ENCODE data around the gene HOXD9.

The HOXD9 gene

DNA sequence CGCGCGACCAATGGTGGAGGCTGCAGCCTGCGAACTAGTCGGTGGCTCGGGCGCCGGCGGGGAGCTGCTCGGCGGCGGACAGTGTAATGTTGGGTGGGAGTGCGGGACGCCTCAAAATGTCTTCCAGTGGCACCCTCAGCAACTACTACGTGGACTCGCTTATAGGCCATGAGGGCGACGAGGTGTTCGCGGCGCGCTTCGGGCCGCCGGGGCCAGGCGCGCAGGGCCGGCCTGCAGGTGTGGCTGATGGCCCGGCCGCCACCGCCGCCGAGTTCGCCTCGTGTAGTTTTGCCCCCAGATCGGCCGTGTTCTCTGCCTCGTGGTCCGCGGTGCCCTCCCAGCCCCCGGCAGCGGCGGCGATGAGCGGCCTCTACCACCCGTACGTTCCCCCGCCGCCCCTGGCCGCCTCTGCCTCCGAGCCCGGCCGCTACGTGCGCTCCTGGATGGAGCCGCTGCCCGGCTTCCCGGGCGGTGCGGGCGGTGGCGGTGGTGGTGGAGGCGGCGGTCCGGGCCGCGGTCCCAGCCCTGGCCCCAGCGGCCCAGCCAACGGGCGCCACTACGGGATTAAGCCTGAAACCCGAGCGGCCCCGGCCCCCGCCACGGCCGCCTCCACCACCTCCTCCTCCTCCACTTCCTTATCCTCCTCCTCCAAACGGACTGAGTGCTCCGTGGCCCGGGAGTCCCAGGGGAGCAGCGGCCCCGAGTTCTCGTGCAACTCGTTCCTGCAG lies at the start of gene HOXD9:
HOXD9 (plus strand) TSS at position 37 of the 728 bp plus-strand sequence; CDS start at position 87, 50 bp downstream.
- DNase-seq (ENCODE audit: insufficient read length, low spot score) (no peak), FAIRE-seq (no peak)

DNA sequence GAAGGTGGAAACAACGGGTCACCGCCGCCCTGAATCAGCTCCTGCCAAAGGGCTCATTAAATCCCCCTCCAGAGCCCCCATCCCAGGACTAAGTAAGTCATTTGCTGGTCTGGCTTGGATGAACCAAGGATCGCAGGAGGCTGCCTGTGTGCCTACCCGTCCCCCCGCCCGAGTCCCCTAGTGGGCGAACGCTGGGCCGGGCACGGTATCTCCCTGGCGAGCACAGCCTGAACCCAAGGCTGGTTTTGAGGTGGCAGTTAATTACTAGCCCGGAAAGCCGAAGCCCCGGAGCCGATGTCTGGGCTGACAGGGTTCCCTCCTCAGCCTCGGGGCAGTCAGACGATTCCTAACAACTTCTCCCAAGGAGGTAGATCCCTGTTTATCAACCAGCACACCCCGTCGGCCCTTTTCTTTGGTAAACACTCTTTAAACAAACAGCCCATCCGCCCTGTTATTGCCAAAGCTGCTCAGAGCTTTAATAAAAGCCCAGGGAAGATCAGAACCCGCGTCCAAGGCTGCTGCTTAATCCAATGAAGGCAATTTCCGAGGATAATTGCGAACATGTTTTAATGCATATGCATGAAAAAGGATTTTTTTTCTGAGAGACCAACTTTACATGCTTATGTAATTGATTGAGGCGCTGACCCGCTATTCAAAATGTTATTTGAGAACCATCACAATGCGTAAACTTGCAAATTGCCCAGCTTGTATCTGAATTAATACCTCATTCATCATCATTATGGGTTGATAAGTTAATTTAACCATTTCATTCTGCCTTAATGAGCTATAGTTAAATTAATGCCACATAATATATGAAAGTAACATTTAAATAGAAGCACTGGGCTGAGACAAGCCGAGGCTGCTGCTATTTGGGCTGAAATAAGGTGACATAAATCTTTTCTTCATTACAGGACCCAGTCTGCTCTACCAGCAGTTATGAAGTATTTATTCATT lies 49.3 kb upstream of the HOXD9 start:
- DNase-seq (ENCODE audit: insufficient read length, low spot score), result no peak
- no peak for FAIRE-seq

- FAIRE-seq (no peak), DNase-seq (ENCODE audit: insufficient read length, low spot score) (no peak)
Observed at GRCh38 chr2:176074919-176075425, 47.5 kb upstream of the HOXD9 start.

DNA sequence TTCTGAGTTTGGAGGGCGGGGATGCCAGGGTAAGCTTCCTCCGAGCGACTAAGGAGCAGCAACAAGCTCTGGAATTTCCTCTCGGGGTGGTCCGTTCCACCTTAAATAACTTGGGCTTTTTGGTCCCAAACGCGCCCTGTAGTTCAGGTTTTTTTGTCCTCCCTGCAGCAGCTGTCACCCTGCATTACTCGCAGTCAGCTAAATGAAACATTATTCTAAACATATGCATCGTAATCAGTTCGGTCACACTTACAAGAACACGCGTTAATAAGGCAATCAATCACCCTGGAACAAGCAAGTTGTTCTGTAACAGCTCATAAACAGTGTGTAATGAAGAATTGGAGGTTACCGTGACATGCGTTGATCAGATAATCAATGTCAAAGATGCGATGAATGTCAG lies 47.0 kb upstream of the HOXD9 start:
- no peak for DNase-seq (ENCODE audit: insufficient read length, low spot score)

DNA sequence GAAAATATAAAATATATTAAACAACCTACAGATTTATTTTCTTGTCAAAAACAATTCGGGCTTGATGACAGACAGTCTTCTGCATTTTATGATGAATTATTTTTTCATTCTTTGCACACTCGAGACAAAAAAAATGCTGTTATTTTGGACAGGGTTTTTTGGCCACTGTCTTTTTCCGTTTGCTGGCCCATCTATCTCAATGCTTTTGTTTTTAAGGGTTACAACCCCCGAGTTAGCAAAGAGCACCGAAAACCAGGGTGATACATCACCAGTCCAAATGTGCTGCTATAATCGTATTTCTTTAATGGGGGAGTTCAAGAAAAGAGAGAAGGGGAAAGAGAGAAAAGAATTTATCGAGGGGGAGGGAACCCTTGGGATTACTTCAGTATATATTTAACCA lies 46.5 kb upstream of the HOXD9 start:
- no peak for FAIRE-seq
- no peak for DNase-seq (ENCODE audit: insufficient read length, low spot score)

More for the DNA sequence above, 47.0 kb upstream of the HOXD9 start:
- peak; percentile 9 for FAIRE-seq

DNA sequence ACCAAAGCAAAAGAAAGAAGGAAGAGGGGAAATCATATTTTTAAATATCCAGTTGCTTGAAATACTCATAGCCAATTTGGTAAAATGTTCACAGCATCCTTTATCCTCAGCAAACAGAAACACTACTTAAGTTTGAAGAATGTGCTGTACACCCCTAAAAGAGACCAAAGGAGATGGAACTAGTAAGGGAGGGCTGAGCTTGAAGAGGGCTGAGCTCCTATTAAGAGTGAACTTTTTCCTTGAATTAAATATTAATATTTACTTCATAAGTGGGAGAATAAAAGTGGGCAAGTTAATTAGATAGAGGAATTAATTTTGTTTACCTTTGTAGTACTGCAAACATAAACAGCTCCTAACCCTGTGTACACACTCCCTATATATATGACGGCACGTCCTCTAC lies 45.7 kb upstream of the HOXD9 start:
- FAIRE-seq, result no peak
- no peak for DNase-seq (ENCODE audit: insufficient read length, low spot score)

GRCh38 chr2:176078541-176079284 lies 43.8 kb upstream of the HOXD9 start:
- FAIRE-seq (no peak), DNase-seq (ENCODE audit: insufficient read length, low spot score) (no peak)

GRCh38 chr2:176079285-176079830 lies 43.2 kb upstream of the HOXD9 start:
- DNase-seq (ENCODE audit: insufficient read length, low spot score) (no peak), FAIRE-seq (no peak)

DNA sequence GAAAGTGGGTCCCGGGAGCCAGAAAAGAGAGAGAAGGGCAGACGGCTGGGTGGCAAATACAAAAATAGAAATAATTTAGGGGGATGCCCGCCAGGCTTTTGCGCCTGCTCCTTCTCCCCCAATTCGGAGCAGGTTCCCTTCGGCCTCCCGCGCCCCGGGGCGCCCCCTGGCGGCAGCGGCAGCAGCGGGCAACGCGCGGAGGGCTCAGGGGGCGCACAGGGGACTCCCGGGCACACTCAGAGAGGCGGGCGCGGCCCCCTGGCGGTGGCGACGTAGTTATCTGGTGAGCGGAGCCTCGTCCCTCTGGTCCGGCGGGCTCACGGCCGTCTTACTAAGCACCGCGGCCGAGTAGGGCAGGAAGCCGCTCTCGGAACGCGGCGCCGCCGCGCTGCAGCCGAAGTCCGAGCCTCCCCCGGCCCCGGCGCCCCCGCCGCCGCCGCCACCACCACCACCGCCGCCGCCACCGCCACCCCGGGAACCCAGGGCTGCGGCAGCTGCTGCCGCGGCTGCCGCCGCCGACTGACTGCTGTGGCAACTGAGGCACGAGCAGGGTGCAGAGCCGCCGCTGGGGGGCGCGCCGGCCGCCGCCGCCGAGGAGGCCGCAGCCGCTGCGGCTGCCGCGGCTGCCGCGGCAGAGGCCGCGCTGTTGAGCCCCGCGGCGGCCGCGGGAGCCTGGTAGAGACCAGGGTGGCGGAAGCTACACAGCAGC lies 42.5 kb upstream of the HOXD9 start:
- DNase-seq (ENCODE audit: insufficient read length, low spot score) (peak; percentile 72), FAIRE-seq (no peak)

DNA sequence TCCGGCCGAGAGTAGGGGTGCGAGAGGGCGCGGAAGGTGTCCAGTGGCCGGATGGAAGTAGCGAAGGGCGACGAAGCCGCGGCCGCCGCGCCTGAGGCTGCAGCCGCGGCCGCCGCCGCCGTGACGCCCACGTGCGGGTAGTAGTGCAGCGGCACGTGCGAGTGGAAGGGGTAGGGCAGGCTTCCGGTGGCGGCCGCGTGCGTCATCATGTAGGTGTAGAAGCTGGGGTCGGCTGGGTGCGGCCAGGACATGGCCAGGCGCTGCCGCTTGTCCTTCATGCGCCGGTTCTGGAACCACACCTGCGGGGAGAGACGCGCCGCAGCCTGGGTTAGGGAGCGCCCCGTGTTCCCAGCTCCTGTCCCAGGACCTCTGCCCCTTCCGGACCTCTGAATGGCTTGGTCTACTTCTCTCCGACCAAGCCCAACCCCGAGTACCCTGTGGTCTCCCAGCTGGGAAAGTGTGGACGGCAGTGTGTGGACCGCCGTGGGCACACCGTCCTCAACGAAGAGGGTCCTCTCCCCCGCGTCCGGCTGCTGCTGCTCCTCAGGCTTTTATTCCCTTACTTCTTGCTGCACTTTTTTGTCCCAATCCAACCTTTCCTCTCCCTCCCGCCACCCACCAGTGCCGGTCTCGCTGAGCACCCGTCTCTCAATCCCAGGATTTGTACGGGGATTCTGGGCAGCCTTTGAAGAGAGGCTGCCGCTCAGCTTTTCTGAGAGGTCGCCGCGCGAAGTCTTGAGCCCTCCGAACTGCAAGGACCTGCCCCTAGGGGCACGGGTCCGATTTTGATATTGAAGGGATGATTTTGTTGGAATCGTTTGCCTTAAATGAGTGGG lies 41.8 kb upstream of the HOXD9 start:
- FAIRE-seq (no peak), DNase-seq (ENCODE audit: insufficient read length, low spot score) (no peak)

GRCh38 chr2:176081376-176081836 lies 41.1 kb upstream of the HOXD9 start:
- DNase-seq (ENCODE audit: insufficient read length, low spot score) (no peak), FAIRE-seq (no peak)

GRCh38 chr2:176081837-176082524 lies 40.5 kb upstream of the HOXD9 start:
- DNase-seq (ENCODE audit: insufficient read length, low spot score) (no peak), FAIRE-seq (no peak)

- DNase-seq (ENCODE audit: insufficient read length, low spot score) (no peak), FAIRE-seq (no peak)
Observed at GRCh38 chr2:176082525-176082823, 40.0 kb upstream of the HOXD9 start.

DNA sequence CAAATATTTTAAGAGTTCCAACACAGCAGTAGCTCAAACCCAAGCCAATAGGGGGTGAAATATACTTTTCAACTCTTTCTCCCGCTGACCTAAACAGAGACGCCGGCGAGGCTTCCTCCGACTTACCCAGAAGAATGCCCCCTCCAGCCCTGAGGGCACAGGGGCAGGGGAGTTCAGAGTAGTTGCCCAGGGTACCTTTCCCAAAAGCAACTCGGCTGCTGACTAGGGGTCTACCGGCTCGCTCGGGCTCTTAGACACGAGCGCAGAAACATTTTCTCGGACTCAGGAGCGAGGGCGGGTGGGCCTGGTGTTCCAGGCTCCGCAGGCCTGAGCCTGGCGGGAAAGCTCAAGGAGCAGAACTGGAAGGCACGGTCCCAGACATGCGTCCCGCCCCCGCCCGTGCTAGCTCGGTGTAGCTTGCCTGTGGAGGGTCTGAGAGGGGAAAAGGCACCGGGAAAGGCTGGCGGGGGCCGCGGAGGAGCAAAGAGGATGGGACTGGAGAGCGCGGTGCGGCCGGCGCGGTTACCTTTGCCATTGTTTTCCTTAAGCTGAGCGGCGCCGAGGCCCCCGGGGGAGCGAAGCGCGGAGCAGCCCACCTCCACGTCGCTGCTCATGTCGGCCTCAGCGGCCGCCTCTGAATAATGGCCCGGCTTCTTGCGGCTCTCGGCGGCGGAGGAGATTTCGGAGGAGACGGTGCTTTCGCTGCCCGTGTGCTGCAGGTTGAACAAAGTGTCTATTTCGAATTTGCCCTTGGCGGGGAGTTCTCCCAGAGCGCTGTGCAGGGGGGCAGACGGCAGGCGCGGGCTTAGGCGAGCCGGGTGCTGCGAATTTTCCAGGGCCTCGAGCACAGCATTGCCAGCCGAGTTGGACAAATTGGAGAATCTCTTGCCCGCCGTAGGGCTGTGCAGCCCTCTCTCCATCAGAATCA lies 39.4 kb upstream of the HOXD9 start:
- DNase-seq (ENCODE audit: insufficient read length, low spot score) (no peak), FAIRE-seq (no peak)

- FAIRE-seq, result no peak
- DNase-seq (ENCODE audit: insufficient read length, low spot score), result no peak
Observed at GRCh38 chr2:176083796-176084261, 38.7 kb upstream of the HOXD9 start, which contains the start of gene EVX2. Gene EVX2 (minus strand): TSS chr2:176083962. CDS start chr2:176083776, 186 bp downstream.

DNA sequence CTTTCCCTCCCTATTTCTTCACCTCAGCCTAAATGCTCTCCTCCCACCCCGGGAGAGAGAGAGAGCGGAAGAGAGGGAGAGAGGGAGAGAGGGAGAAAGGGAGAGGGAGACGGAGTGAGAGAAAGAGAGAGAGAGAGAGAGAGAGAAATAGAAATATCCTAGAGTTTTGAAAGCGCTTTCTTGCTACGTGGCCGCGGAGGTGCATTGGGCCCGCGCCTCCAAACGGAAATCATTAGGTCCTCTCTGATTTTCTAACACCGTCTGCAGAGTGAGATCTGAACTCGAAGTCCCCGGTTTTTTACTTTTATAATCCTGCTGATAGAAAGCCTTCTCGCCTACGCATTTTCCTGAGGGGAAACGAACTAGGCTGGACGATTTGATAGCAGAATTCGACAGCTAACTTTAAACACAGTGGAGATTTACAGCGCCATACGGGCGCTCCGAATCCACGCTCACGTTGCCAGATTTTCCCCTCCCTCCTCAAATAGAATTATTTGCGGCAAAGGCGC lies 37.9 kb upstream of the HOXD9 start:
- DNase-seq (ENCODE audit: insufficient read length, low spot score), result no peak
- FAIRE-seq, result no peak
